CD14-positive monocyte (primary cell): ENCODE measurements around the gene USP47. TPM values are rescaled to one million over a fixed set of nuclear protein-coding genes. Genes with fewer than 3 reads are reported as not detected.

Source experiments
- DNase-seq, 3 donors: peaks; one replicate each; pipeline ENCODE4 v3.0.0-alpha.2; 2011 to 2022
- H2AFZ ChIP-seq: 2 replicates; pipeline ENCODE4 v1.6.0; 2012; ENCODE audit warnings: mild to moderate bottlenecking, low read depth, low read length, inconsistent platforms; ENCODE audit not compliant: insufficient read depth, poor library complexity, severe bottlenecking
- H3K27ac ChIP-seq, 2 donors: 1 replicate in 1 of 2; 2 replicates in 1 of 2; pipeline ENCODE4 v1.5.1; 2012 to 2013; ENCODE audit warnings: low read length in 2 of 2, control low read depth in 1 of 2, inconsistent platforms in 1 of 2, low read depth in 1 of 2, mild to moderate bottlenecking in 1 of 2
- H3K27me3 ChIP-seq, 2 donors: one replicate each; pipeline versions ENCODE4 v1.6.0 to v1.6.1; 2011 to 2013; ENCODE audit warnings: low read length in 2 of 2; ENCODE audit not compliant: control insufficient read depth in 2 of 2, insufficient read depth in 2 of 2
- H3K36me3 ChIP-seq, 2 donors: replicated peaks in 1 of 2; 1 replicate in 1 of 2; 2 replicates in 1 of 2; pipeline versions ENCODE4 v1.5.1 to v1.6.1; 2012 to 2013; ENCODE audit warnings: low read length in 2 of 2, control low read depth in 1 of 2, inconsistent platforms in 1 of 2, mild to moderate bottlenecking in 1 of 2; ENCODE audit not compliant: insufficient read depth in 2 of 2, control insufficient read depth in 1 of 2
- H3K4me1 ChIP-seq, 2 donors: 1 replicate in 1 of 2; 2 replicates in 1 of 2; pipeline versions ENCODE4 v1.5.1 to v1.6.1; 2012 to 2013; ENCODE audit warnings: low read length in 2 of 2, control low read depth in 1 of 2, inconsistent platforms in 1 of 2, mild to moderate bottlenecking in 1 of 2, moderate library complexity in 1 of 2; ENCODE audit not compliant: insufficient read depth in 2 of 2, control insufficient read depth in 1 of 2
- H3K4me2 ChIP-seq: replicated peaks from 2 replicates; pipeline ENCODE3; 2012; ENCODE audit warnings: low read length, moderate library complexity, mild to moderate bottlenecking; ENCODE audit not compliant: poor library complexity, severe bottlenecking; ENCODE audit errors: extremely low read depth
- H3K4me3 ChIP-seq, 3 experiments: fragments of 200-600 bp in 1 of 3; sonication (generic) in 1 of 3; replicated peaks in 1 of 3; 1 replicate in 2 of 3; 2 replicates in 1 of 3; pipeline ENCODE4 v1.5.1; 2011 to 2013; ENCODE audit warnings: low read length in 3 of 3, mild to moderate bottlenecking in 3 of 3, control low read depth in 2 of 3, low read depth in 2 of 3, inconsistent platforms in 1 of 3, moderate library complexity in 1 of 3
- H3K79me2 ChIP-seq: 2 replicates; pipeline ENCODE4 v1.6.0; 2012; ENCODE audit warnings: mild to moderate bottlenecking, control low read depth, inconsistent platforms, low read length, moderate library complexity; ENCODE audit not compliant: insufficient read depth
- H3K9ac ChIP-seq: 2 replicates; pipeline ENCODE4 v1.6.0; 2017; ENCODE audit warnings: low read length, mild to moderate bottlenecking; ENCODE audit not compliant: insufficient read depth, poor library complexity, severe bottlenecking
- H3K9me3 ChIP-seq, 2 donors: replicated peaks in 1 of 2; 1 replicate in 1 of 2; 2 replicates in 1 of 2; pipeline versions ENCODE4 v1.5.1 to v1.6.1; 2012 to 2013; ENCODE audit warnings: low read length in 2 of 2, control low read depth in 1 of 2; ENCODE audit not compliant: control insufficient read depth in 1 of 2, insufficient read depth in 1 of 2
- H4K20me1 ChIP-seq: 2 replicates; pipeline ENCODE4 v1.6.0; 2012; ENCODE audit warnings: mild to moderate bottlenecking, low read length, control low read depth, moderate library complexity; ENCODE audit not compliant: insufficient read depth
- H3K27ac Mint-ChIP-seq, 7 donors: one replicate each; pipeline ENCODE4 v1.8.0; 2020; ENCODE audit warnings: mild to moderate bottlenecking in 7 of 7, mixed read lengths in 7 of 7, moderate library complexity in 6 of 7, inconsistent platforms in 2 of 7
- H3K27me3 Mint-ChIP-seq, 3 donors: one replicate each; pipeline ENCODE4 v1.8.0; 2021 to 2022; ENCODE audit warnings: low read depth in 3 of 3, mild to moderate bottlenecking in 3 of 3, mixed read lengths in 3 of 3, moderate library complexity in 3 of 3, inconsistent platforms in 1 of 3
- H3K36me3 Mint-ChIP-seq, 2 donors: one replicate each; pipeline ENCODE4 v1.8.0; 2020; ENCODE audit warnings: mixed read lengths in 2 of 2, inconsistent platforms in 1 of 2, mild to moderate bottlenecking in 1 of 2
- H3K4me1 Mint-ChIP-seq: one replicate; pipeline ENCODE4 v1.8.0; 2020; ENCODE audit warnings: mild to moderate bottlenecking, mixed read lengths
- H3K4me3 Mint-ChIP-seq, 2 donors: one replicate each; pipeline ENCODE4 v1.8.0; 2020; ENCODE audit warnings: mild to moderate bottlenecking in 2 of 2, mixed read lengths in 2 of 2, moderate library complexity in 1 of 2
- H3K9me3 Mint-ChIP-seq, 7 donors: one replicate each; pipeline ENCODE4 v1.8.0; 2020 to 2022; ENCODE audit warnings: mixed read lengths in 7 of 7, mild to moderate bottlenecking in 6 of 7, moderate library complexity in 6 of 7, inconsistent platforms in 2 of 7
- CTCF ChIP-seq: fragments of 200-600 bp; IDR thresholded peaks from one replicate; pipeline ENCODE4 v1.8.0; 2022; ENCODE audit warnings: antibody characterized with exemption, mild to moderate bottlenecking
- WGBS: methylation state at CpG from one replicate; pipeline ENCODE4 v1.1.5; 2013; ENCODE audit warnings: missing lambda C conversion rate; ENCODE audit not compliant: insufficient coverage; 5-methylcytosine and 5-hydroxymethylcytosine counted together
- intact Hi-C, 2 donors: fragments of 100-400 bp; cut with micrococcal nuclease; formaldehyde crosslinking; loops; one replicate each; pipeline versions ENCODE4 v1.15.0 to v1.15.1; 2023
- polyA plus RNA-seq, 3 donors: library from polyadenylated mRNA; depleted of rRNA in 1 of 3; unstranded in 2 of 3; stranded (reverse) in 1 of 3; fragments of 300-500 nt in 2 of 3; fragments of >200 nt in 1 of 3; fragmentation: Illumina TruSeq in 2 of 3; gene quantifications; 1 replicate in 2 of 3; 2 replicates in 1 of 3; pipeline ENCODE4 v1.2.3, GENCODE V29; 2012 to 2021

Gene USP47
- polyA plus RNA-seq, 3 donors = 8.1 to 17.5 (median 10.5) TPM

GRCh38 chr11:11988099-11988651, 146.4 kb downstream of the USP47 start:
- H3K27me3 Mint-ChIP-seq = peaks cover 0 to 4% (median 2%) of the 10 kb centered on the region in 3 donors
- intact Hi-C loops = no loop called here
- H2AFZ ChIP-seq = no peak overlapping the region

GRCh38 chr11:11988681-11989261, 147.0 kb downstream of the USP47 start:
- intact Hi-C loops = no loop called here
- H3K36me3 ChIP-seq = no peaks in the 10 kb centered on the region
- no peaks in the 10 kb centered on the region for H4K20me1 ChIP-seq
- Mint-ChIP-seq H3K27ac (no peak overlapping the region), H3K9me3 (peaks cover 0 to 3% (median 0%) of the 10 kb centered on the region in 7 donors), H3K4me3 (no peak overlapping the region), H3K4me1 (peaks cover 4% of the 10 kb centered on the region), H3K36me3 (no peaks in the 10 kb centered on the region), H3K27me3 (peaks cover 0 to 4% (median 2%) of the 10 kb centered on the region in 3 donors)
- H3K4me2 ChIP-seq = no peak overlapping the region
- TF ChIP-seq CTCF = no peak
- WGBS = 100% methylated on average over 2 of the region's 5 CpGs
- H3K4me3 ChIP-seq = no peak overlapping the region
- DNase-seq = no peak
- no peak overlapping the region for H2AFZ ChIP-seq
- no peak overlapping the region for H3K27ac ChIP-seq
- H3K4me1 ChIP-seq = no peaks in the 10 kb centered on the region
- H3K79me2 ChIP-seq = no peaks in the 10 kb centered on the region
- H3K9ac ChIP-seq = no peak overlapping the region
- no peaks in the 10 kb centered on the region for H3K9me3 ChIP-seq
- H3K27me3 ChIP-seq = no peaks in the 10 kb centered on the region

More at GRCh38 chr11:11988099-11988651, 146.4 kb downstream of the USP47 start:
- 48% methylated on average over 2 of the region's 7 CpGs for WGBS
- Histone ChIP-seq H3K27me3 (no peaks in the 10 kb centered on the region), H3K4me2 (no peak overlapping the region), H3K4me1 (no peaks in the 10 kb centered on the region), H3K36me3 (no peaks in the 10 kb centered on the region), H3K4me3 (no peak overlapping the region), H4K20me1 (no peaks in the 10 kb centered on the region), H3K9ac (no peak overlapping the region), H3K27ac (no peak overlapping the region), H3K79me2 (no peaks in the 10 kb centered on the region), H3K9me3 (no peaks in the 10 kb centered on the region)
- DNase-seq = no peak
- Mint-ChIP-seq H3K4me1 (peaks cover 4% of the 10 kb centered on the region), H3K9me3 (peaks cover 0 to 3% (median 0%) of the 10 kb centered on the region in 7 donors), H3K27ac (no peak overlapping the region), H3K36me3 (no peaks in the 10 kb centered on the region), H3K4me3 (no peak overlapping the region)
- TF ChIP-seq CTCF = no peak
